AG04449 (cell line): ENCODE measurements around the gene STX3.
A peak's percentile ranks its signal among the peaks of the same experiment; 100 is the strongest.

Experiments used
- CTCF ChIA-PET: fragments of 350-600 bp; formaldehyde crosslinking; extraction: SDS; loops from one replicate; lab custom pipeline; 2021; ENCODE audit warnings: antibody characterized with exemption; lab: Yijun Ruan, JAX
- POLR2A ChIA-PET: fragments of 400-600, 350-600 bp; formaldehyde crosslinking; extraction: SDS; loops from one replicate; lab custom pipeline; 2020; ENCODE audit warnings: antibody characterized with exemption, inconsistent platforms; lab: Yijun Ruan, JAX
- DNase-seq: peaks from one replicate; pipeline ENCODE4 v3.0.0-alpha.2; 2010; ENCODE audit warnings: low read depth, low spot score
- H3K4me3 ChIP-seq: 2 replicates; pipeline ENCODE4 v1.5.1; 2011; ENCODE audit warnings: low read depth, mild to moderate bottlenecking, control low read depth, low read length
- CTCF ChIP-seq: IDR thresholded peaks from one replicate; pipeline ENCODE4 v1.5.1; 2011; ENCODE audit warnings: mild to moderate bottlenecking, moderate library complexity, low read length, control low read depth, inconsistent platforms; ENCODE audit not compliant: insufficient read depth; ENCODE audit errors: missing control alignments

STX3 gene

GRCh38 chr11:59754494-59754858 lies 700 bp upstream of the STX3 start:
- no peak for TF ChIP-seq CTCF
- H3K4me3 ChIP-seq, result peak overlapping the region; percentile 83
- DNase-seq, result no peak
- CTCF ChIA-PET, result interaction anchor here (0.7 to 8.1 kb wide), 20 partner anchors 9 to 213 kb away, joined by 3 to 216 read pairs (median 6); partner anchors contain the start of genes MRPL16 and PATL1
- POLR2A ChIA-PET, result interaction anchor here (1.1 to 1.8 kb wide), 7 partner anchors 13 to 205 kb away, joined by 3 to 7 read pairs (median 4); partner anchors contain the start of genes MRPL16 and PATL1

GRCh38 chr11:59755701-59756557 lies 753 bp downstream of the STX3 start:
- H3K4me3 ChIP-seq, result peak overlapping the region; percentile 83
- POLR2A ChIA-PET, result interaction anchor here (1.0 to 1.8 kb wide), 7 partner anchors 16 to 207 kb away, joined by 3 to 7 read pairs (median 4); partner anchors contain the start of gene PATL1
- TF ChIP-seq CTCF, result peak; percentile 6
- CTCF ChIA-PET, result interaction anchor here (0.9 to 8.1 kb wide), 12 partner anchors 10 to 190 kb away, joined by 3 to 216 read pairs (median 10); partner anchors contain the start of genes MRPL16 and PATL1
- DNase-seq, result no peak

- CTCF ChIA-PET, result interaction anchor here (2.0 to 8.1 kb wide), 7 partner anchors 10 to 87 kb away, joined by 5 to 216 read pairs (median 14); partner anchors contain the start of genes MRPL16 and PATL1
- TF ChIP-seq CTCF, result no peak
- POLR2A ChIA-PET, result no interaction called here
- DNase-seq, result no peak
- no peak overlapping the region for H3K4me3 ChIP-seq
These were observed 1.3 kb downstream of the STX3 start for GRCh38 chr11:59756558-59756840.

GRCh38 chr11:59756845-59757244 lies 1.7 kb downstream of the STX3 start:
- CTCF ChIA-PET, result interaction anchor here (0.5 to 8.1 kb wide), 8 partner anchors 10 to 178 kb away, joined by 4 to 216 read pairs (median 12); partner anchors contain the start of genes MRPL16 and PATL1
- POLR2A ChIA-PET, result no interaction called here
- TF ChIP-seq CTCF, result no peak
- no peak for DNase-seq
- no peak overlapping the region; the same call in 1 of the 2 replicates for H3K4me3 ChIP-seq

- no peak overlapping the region for H3K4me3 ChIP-seq
- CTCF ChIA-PET, result interaction anchor here (2.0 kb wide), 1 partner anchor 16 kb away, joined by 5 read pairs; no protein-coding TSS in a partner anchor
- TF ChIP-seq CTCF, result no peak
- POLR2A ChIA-PET, result no interaction called here
- no peak for DNase-seq
These were observed 3.3 kb downstream of the STX3 start for GRCh38 chr11:59758401-59759037.

GRCh38 chr11:59759900-59760299 lies 4.7 kb downstream of the STX3 start:
- CTCF ChIA-PET, result interaction anchor here (1.0 to 2.1 kb wide), 4 partner anchors 12 to 42 kb away, joined by 3 to 6 read pairs (median 3); no protein-coding TSS in a partner anchor

More at GRCh38 chr11:59759900-59760299, 4.7 kb downstream of the STX3 start:
- no peak overlapping the region for H3K4me3 ChIP-seq
- no peak for DNase-seq
- no peak for TF ChIP-seq CTCF
- POLR2A ChIA-PET, result no interaction called here
